GM19025 (cell line): Measurements from ENCODE around the gene FRAS1.
"Not testable (repeated sequence)": the region's sequence is repeated elsewhere in the genome, so short reads cannot be mapped to it uniquely, and the experiment has no call there.

ENCODE experiments used
- ATAC-seq: cut with Tn5 transposase; IDR thresholded peaks from one replicate; pipeline ENCODE4 v1.9.1; 2021; ENCODE audit warnings: mild to moderate bottlenecking, low read depth, moderate library complexity; ENCODE audit not compliant: unreplicated experiment

Gene FRAS1

DNA sequence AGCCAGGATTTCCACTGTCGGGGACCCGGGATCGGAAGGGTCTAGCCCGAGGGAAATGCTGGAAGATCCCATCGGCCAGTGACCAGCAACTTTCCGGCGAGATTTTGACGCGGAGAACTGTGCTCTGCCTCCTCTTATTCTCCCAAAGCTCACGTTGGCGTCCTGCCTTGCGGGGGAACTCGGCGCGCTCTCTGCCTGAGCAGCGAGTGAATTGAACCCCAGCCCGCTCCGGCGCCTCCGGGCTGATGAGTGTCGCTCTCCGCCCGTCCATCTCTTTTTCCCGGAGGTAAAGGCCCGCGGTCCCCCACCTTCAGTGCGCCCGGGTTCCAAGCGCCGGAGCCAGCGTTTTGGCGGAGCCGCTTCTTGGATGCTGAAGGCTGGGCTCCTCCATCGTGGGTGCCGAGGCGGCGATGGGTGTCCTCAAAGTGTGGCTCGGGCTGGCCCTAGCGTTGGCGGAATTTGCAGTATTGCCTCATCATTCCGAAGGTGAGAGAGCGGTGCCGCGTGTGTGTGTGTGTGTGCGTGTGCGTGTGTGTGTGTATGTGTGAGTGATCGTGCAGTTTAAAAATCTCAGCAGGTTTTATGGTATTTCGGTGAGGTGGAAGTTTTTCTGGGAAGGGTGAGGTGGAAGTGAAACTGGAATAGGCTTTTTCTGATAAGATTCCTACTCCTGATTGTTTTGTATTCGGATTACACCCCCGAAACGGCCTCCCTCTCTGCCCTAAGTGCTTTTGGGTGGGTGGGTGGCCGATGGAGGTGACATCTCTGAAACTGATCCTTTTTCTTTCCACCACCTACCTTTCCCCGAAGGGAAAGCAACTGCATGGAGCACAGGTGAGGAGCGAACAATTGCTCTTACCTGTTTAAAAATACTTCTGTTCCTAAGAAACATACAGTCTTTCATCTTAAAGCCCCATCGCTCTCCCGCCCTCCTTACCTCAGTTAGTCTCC, 752 bp downstream of the FRAS1 start:
- no peak for ATAC-seq

DNA sequence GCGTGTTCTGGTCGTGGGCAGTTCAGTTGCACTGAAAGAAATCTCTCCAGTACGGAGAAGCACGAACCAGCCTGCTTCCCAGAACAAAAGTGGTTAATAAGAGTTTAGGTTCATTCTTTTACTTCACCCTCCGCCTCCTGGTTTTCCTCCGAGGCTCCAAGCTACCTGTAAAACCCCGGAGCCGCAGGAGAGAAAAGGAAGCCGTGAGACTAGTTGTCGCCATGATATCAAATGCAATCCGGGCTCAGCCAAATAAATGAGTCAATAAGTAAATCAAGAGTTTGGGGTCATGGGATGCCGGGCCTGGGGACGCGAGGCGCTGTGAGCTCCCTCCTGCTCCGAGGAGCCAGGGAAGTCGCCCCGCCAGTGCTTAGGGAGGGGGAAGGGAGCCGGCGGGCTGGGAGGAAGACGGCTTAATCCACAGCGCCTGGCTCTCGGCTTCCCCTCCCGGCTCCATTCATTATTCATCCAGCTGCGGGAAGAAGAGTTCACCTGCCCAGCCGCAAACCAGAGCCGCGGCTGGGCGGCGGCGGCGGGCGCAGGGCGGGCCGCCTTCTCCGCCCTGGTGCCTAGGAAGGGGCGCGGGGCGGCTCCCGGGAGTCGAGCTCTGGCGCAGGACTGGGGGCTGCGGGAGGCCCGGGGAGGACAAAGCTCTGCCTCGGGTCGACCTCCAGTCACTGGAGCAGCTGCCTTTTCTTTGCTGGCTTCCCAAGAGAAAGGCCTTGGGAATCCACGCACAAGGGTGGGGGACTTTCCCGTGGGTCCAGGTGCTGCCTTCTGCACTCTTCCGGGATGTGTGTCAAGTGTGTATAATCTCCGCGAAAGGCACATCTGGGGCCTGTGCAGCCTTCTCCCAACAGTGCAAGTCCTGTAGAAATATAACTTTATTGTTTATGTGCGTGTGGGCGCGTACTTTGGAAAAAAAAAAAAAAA, 1.7 kb downstream of the FRAS1 start:
- no peak for ATAC-seq

DNA sequence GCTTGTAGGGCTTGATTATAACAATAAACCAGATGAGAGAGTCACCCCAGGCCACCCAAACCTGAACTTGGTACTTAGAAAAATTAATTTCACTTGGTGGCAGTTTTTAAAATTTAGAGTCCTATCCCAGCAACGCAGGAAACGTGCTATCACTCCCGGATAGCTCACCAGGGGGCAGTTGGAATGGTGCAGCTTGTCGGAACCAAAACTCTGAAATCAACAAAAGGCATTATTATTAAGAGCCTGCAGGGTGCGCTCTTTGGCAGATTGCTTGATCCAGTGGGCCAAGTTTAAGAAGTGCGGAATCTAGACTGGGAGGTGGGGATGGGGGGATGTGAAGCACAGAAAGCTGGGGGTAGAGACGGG, 2.4 kb downstream of the FRAS1 start:
- ATAC-seq = no peak

DNA sequence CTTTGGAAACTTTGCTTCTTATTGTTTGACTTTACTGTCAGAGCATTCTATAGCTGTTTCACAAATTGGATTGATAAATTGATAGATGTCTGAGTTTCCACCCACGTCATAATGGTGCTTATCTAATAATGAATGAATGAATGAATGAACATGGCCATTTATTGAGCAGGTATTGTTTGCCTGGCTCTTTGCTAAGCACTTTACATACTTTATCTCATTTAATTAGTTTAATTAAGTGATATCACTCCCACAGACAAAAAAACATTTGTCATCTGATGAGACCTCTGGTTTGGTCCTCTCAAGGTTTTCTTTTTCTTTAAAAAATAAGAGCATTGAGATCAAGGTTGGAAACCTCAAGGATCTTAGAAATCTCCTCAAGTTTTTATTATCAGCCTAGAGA, 2.8 kb downstream of the FRAS1 start:
- no peak for ATAC-seq

DNA sequence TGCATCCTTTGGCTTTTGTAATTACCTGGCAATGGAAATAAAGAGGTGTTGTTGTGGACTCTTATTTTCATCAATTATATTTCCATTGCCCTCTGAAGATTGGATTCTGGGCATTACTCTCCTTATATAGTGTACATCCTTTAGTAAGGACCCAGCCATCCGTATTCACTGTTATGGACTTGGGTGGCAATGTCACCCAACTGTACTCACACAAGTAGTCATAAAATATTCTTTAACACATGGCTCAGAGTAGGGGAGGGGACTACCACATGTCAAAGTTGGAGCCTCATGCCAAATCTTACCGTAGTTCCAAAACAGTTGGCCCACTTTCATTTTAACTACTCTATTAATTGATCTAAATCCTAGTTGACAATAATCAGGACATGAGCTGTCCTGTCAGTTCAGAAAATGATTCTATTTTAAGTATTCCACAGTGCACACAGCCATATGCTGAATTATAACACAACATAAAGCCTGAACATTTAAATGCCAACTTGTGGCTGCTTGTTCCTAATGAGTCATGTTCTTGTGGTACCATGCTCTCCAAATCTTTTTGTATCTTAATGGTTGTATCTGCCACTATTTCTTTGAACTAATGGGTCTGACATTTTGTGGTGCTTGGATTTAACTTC, 4.9 kb downstream of the FRAS1 start:
- no peak for ATAC-seq

DNA sequence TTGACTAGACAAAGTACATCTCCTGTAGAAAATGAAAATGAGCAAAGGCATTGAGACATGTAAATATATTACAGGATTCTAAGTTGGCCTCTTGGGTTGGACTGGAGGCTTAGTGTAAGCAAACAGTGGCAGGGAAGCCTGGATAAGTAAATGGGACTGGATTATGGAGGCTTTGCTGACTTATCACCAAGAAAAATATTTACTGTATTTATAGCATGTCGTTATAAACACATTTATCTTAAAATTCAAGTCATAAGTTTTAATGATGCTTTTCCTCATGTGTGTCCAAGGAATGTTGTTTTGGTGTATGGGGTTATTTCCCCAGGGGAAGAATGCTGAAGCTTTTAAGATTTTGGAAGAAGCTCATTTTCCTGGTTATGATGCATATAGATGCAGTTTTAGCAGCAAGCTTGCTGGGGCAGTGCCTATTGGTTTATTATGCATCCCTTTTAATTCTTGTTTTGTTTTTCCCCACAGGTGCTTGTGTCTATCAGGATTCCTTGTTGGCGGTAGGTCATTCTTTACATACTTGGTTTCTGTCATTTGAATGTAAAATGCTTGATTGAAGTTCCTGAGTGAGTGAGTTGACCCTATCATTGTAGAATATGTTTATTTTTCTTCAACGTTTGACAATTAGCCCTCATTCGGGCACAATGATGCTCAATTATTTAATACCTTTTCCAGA, 8.5 kb downstream of the FRAS1 start:
- no peak for ATAC-seq

DNA sequence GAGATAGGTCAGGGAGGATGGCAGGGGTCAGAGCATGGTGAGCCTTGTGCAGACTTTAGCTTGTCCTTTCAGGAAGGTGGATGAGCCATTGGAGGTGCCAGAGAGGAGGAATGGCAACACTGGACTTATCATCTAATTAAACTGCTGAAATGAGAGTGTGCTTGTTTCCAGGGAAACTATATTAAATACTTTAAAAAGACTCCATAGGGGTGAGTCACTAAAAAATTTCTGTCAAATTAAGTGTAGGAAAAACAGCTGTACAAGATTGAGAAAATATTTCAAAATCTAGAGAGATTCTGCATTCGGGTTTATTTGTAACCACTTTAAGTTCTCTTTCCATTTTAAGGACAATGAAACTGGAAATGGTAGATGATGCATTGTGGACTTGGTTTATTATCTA, 11.4 kb downstream of the FRAS1 start:
- no peak for ATAC-seq

DNA sequence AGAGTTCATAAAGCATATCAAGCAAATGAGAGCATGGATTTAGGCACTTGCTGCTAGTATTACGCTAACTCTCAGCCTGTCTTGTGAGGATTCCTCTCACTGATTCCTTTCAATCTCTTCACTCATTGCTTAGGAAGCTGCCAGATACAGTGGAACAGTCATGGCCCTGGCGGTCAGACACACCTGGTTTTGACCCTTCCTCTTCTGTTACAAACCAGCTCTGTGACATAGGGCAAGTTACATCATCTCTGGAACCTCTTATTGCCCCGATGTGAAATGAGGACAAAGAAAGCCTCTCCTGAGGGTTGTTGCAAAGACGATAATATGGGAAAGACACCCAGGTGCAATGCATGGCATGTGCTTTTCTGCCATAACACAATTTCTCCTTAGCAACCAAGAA, 12.2 kb downstream of the FRAS1 start:
- no peak for ATAC-seq

DNA sequence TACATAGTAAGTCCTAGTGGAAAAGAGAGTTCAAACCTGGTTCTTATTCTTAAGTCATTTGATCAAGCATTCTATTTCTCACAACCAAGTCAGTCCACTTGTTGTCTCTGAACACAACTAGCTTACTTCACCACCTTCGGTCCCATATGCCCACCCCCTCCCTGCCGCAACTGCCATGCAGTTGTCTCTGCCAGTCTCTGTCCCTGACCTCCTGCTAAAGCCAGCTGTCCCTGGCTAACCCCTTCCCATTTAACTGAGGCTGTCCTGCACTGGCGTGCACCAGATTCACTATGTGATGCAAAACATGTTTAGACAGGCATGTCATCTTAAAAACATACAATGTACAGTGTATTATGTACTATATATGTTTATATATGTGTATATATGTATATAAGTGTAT, 12.7 kb downstream of the FRAS1 start:
- ATAC-seq = no peak

DNA sequence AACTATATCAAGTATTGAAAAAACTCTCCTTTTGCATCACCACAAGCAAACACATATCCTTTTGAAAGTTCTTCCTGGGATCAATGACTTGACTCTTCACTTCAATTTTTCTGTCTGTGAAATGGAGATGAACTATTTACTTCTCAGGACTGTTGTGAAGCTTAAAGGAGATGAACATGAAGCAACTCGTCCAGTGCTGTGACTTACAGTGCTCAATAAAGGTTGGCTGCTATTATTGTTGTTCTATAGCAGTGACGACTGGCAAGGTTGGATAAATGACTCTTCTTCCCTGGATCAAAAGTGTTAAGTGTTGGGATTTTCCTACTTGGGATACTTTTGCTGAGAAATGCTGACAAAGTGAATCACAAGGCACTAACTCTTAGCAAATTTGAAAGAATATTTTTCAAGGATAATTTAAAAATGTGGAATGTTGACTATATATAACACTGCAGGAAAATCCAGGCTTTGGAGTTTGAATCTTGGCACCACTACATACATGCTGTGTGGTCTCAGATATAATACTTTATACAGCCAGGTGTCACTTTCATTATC, 13.7 kb downstream of the FRAS1 start:
- no peak for ATAC-seq

DNA sequence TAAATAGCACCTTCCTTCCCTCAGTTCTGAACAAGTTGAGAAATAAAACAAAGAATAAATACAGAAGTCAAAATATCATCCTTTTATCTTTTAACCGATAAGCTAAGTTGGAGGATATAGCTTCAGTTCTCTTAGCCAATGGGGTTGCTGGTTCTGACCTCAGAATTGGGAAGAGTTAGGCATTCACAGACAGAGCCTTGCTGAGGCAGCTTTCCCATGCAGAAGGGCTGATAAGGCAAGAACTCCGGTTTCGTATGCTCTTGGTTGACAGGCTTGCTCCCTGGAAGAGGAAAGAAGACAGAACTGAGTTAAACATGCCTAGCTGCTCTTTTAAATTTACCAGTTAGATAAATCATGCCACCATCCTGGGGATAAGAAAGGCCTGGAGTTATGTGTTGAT, 17.6 kb downstream of the FRAS1 start:
- ATAC-seq = no peak

DNA sequence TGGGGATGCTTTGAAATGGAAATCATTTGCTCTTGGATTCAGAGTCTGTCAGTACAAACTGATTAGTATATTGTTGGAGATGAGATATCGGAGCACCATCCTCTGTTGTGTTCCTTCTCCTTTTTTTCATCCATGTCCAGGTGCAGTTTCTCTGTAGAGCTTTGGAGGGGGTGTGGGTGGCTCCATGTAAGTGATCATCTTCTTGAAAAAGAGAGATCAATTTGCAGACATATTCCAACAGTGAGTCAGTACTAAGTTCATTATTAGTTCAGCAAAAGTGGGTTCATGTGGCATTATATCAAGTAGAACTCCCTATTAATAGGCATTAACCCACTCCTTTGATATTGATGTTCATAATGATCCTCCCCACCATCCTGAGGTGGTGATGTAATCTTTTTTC, 18.9 kb downstream of the FRAS1 start:
- ATAC-seq = no peak

DNA sequence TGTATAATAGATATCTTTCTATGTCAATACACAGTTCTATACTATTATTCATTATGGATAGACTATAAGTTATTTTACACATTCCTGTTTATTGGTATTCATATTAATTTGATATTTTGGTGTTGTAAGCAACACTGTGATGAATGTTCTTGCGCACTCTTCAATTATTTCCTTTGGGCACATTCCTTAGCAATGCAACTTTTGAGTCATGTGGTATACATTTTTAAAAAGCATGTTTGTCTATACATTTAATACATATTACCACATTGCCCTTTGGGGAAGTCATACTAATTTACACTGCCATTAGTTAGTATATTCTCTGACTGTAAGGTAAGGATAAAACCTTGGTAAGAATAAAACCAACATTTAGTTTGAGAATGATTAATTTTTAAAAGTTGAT, 21.0 kb downstream of the FRAS1 start:
- no peak for ATAC-seq

DNA sequence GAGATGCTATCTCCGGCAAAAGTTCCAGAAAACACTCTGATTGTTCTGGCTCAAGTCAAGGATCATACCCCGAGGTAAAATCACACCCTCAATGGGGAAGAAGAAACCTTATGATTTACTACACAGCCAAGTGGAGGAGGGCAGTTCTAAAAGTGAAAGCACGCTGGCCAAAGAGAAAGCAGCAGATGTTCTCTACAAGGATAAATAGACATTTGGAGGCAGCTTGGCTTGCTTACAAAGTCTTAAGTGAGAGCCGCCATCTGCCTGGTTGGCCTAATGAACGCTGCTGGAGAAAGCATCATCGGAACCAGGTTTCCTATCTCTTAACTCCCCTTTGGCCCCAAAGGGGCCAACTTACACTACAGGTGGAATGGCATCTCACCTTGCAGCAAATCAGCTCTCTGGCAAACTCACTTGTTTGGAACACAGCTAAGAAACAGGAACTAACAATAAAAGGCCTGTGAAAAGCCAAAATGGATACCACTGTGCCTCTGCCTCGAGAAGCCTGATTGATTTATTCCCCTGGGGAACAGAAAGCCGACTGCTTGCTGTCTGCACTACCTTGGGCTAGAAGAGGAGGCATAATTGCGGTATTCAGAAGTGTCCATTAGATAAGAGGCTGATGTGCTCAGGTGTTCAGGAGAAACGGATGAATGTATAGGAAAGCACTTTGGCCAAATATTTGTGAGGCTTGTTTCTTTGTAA, 22.8 kb downstream of the FRAS1 start:
- ATAC-seq = no peak

DNA sequence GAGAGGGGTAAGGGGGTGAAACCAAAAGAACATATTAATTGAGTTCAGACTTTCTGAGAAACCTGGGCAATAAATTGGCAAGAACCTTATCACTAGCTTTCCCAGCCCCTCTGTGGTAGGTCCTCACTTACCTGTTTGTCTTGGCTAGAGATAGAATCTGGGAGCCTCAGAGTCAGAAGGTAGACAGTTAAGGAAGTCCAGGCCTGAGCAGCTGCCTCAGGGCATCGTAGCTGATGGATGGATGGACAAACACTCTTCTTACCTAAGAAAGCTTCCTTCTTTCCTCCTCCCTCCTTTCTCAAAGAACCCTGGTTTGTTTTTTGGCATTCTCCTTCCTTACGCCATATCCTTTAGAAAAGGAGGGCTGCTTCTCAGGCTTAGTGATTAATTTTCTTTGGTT, 24.4 kb downstream of the FRAS1 start:
- ATAC-seq = no peak

DNA sequence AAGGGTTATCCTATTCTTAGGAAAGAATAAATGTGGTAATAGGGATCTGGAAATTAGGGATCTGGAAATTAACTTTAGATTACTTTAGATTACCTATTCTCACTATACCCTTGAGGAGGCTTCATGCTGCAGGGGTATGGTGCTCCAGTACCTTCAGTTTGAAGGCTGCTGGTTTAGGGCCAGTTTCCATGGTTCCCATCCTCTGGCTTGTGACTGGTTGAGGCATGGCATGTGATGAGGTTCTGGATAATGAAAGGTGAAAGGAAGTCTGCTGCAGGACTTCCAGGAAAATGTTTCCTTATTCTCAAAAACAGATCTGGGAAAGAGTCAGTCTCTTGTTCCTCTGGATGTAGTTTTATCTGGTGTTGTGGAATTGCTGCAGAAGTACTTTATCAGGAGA, 25.9 kb downstream of the FRAS1 start:
- ATAC-seq = no peak

DNA sequence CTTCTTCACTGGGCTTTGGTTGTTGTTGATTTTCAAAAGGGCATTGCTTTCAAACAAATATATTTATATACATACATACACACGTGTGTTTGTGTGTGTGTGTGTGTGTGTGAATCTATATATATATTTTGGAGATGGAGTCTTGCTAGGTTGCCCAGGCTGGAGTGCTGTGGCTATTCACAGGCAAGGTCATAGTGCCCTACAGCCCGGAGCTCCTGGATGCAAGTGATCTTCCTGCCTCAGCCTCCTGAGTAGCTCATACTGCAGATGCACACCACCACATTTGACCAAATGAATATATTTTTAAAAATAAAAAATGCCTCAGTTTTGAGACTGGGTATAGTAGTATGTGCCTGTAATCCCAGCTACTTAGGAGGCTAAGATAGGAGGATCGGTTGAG, 34.4 kb downstream of the FRAS1 start:
- no peak for ATAC-seq

DNA sequence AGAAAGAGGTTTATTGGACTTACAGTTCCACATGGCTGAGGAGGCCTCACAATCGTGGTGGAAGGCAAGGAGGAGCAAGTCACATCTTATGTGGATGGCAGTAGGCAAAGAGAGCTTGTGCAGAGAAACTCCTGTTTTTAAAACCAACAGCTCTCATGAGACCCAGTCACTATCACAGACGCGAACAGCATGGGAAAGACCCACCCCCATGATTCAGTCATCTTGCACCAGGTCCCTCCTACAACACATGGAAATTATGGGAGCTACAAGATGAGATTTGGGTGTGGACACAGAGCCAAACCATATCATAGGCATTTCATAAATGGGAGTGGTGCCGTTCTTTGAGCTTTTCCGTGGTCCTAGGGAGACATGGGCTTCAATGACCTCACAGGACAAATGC, 35.2 kb downstream of the FRAS1 start:
- ATAC-seq = not testable (repeated sequence)

DNA sequence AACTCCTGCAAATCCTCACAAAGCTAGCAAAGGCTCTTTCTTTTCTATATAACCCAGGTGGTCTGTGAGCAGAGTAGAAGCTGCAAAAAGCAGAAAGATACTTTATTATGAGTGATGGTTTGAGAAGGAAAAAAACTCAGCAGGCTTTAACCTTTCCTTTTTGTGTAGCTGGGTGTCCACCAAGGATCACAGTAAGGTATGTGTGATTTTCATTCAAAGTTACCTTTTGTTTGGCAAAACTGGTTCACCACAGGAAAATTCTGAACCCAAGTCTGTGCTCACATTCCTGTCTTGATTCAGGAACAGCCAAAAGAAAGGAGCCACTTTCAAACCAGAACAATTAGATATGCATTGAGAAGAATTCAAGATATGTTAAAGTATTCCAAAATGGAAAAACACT, 35.7 kb downstream of the FRAS1 start:
- ATAC-seq = no peak

DNA sequence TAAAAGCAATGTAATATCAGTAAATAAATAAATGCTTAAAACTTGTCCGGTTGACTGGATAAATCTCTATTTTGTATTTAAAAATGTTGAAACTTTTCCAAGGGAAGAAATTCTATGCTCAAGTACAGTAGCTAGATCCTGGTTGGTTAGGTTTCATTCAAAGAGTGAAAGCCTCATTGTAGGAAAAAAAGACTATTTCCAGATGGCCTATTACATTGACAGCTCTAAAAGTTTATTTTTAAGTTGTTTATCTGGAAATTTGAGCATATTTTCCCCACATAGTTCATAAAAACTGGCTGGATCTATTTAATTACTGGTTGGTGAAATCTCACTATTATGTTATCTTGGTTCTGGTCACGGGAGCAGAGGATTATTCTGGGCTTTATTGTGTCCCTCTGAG, 38.0 kb downstream of the FRAS1 start:
- ATAC-seq = no peak
